ENCODE measurements around the gene PTPRD.

DNA sequence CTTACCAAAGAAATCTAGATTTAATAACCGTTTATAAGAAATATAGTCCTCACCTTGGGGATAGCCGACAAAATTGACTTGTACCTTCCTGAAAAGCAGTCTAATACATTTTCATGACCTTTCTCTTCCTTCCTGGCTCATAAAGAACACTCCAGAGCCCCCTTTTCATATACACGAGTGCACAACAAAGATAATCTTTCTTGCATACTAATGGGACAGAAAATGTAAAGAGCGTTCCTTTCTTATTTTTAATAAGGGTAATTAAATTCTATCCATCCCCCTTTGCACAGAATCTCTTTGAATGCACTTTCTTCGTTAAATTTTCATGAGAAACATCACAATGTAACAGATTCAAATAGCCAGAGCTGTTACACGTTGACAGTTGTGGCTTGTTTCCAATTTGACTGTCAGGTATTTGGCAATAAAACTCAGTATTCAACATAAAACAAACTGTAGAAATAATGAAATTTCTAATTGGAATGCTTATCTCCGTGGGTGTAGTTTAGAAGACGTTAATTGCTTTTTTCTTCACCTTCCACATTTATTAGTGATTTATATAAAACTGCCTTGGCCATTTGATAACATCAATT lies 2080.9 kb downstream of the PTPRD start:
- TF ChIP-seq CTCF (conservative IDR thresholded peaks at IDR 0.05; ENCODE audit: low read length) (no peak), EZH2phosphoT487 (IDR thresholded peaks at IDR 0.05; ENCODE audit: borderline replicate concordance) (no peak)

All from Loucy (cell line).